Activated naive CD4-positive, alpha-beta T cell treated with anti-CD3 and anti-CD28 coated beads for 36 hours (primary cell): Measurements from ENCODE around the gene CACNG4. TPM values are rescaled to one million over a fixed set of nuclear protein-coding genes. Genes with fewer than 3 reads are reported as not detected.

Experiments
- CTCF ChIA-PET: fragments of 350-600 bp; sonication (Branson Sonifier 250); formaldehyde crosslinking; loops from one replicate; lab custom pipeline; 2021; ENCODE audit warnings: antibody characterized with exemption; lab: Charles Lee
- DNase-seq: peaks from one replicate; pipeline ENCODE4 v3.0.0-alpha.2; 2020
- H3K27ac Mint-ChIP-seq: one replicate; pipeline ENCODE4 v1.8.0; 2021; ENCODE audit warnings: mild to moderate bottlenecking, mixed read lengths
- H3K27me3 Mint-ChIP-seq: one replicate; pipeline ENCODE4 v1.8.0; 2021; ENCODE audit warnings: low read depth, mixed read lengths
- H3K36me3 Mint-ChIP-seq: one replicate; pipeline ENCODE4 v1.8.0; 2021; ENCODE audit warnings: low read depth, mixed read lengths
- H3K4me1 Mint-ChIP-seq: one replicate; pipeline ENCODE4 v1.8.0; 2021; ENCODE audit warnings: low read depth, mixed read lengths
- H3K4me3 Mint-ChIP-seq: one replicate; pipeline ENCODE4 v1.8.0; 2021; ENCODE audit warnings: mild to moderate bottlenecking, moderate library complexity, mixed read lengths
- H3K9me3 Mint-ChIP-seq: one replicate; pipeline ENCODE4 v1.8.0; 2021; ENCODE audit warnings: mixed read lengths
- intact Hi-C: fragments of 100-400 bp; cut with micrococcal nuclease; formaldehyde crosslinking; loops from one replicate; pipeline ENCODE4 v1.15.1; 2023
- total RNA-seq, 2 experiments: library from RNA; stranded (reverse); gene quantifications; one replicate each; pipeline ENCODE4 v1.2.3, GENCODE V29; 2021

The CACNG4 gene
- total RNA-seq, 2 experiments from 2014 or later, result not detected

DNA sequence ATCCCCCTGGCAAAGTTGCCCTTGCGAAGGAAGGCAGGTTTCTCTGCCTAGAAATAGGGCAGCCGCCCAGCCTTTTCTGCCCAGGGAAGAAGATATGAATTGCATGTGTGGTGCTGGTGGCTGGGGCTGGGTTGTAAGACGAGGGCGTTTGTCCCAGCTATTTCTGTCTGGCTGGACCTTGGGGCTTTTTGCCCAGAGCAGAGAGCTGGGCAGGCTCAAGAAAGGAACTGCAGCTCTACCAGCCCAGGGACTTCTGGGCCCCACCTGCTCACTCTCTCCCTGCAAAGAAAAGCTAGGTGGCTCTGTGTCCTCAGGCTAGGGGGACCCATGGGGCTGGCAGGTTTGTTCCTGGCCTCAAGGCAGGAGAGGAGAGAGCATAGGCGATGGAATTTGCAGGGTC lies 80.4 kb downstream of the CACNG4 start:
- peaks cover 23% of the 10 kb centered on the region for H3K9me3 Mint-ChIP-seq
- no peak overlapping the region for H3K27ac Mint-ChIP-seq
- DNase-seq, result no peak
- H3K4me3 Mint-ChIP-seq, result no peak overlapping the region
- H3K36me3 Mint-ChIP-seq, result peaks cover 3% of the 10 kb centered on the region
- H3K4me1 Mint-ChIP-seq, result no peaks in the 10 kb centered on the region
- intact Hi-C loops, result no loop called here
- CTCF ChIA-PET, result no interaction called here
- no peaks in the 10 kb centered on the region for H3K27me3 Mint-ChIP-seq

DNA sequence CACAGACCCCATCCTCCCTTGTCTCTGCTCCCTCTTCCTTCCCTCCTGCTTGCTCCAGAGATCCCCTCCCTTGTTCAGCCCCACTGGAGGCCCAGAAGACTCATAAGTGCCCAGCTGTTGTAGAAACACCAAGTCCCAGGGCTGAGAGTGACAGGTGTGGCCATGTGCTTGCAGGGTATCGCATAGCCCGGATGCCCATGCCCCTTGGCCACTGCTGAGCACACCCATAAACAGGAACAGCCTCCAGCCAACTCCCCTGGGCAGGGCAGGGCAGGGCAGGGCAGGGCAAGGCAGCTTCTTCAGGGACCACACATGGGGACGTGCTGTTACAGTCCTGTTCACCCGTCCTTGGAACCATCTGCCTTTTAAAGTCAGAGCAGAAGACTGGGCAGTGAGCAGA lies 81.9 kb downstream of the CACNG4 start:
- no peak overlapping the region for H3K4me3 Mint-ChIP-seq
- intact Hi-C loops, result no loop called here
- no peaks in the 10 kb centered on the region for H3K27me3 Mint-ChIP-seq
- CTCF ChIA-PET, result no interaction called here
- no peaks in the 10 kb centered on the region for H3K4me1 Mint-ChIP-seq
- peaks cover 23% of the 10 kb centered on the region for H3K9me3 Mint-ChIP-seq
- DNase-seq, result no peak
- H3K36me3 Mint-ChIP-seq, result peaks cover 3% of the 10 kb centered on the region
- no peak overlapping the region for H3K27ac Mint-ChIP-seq

DNA sequence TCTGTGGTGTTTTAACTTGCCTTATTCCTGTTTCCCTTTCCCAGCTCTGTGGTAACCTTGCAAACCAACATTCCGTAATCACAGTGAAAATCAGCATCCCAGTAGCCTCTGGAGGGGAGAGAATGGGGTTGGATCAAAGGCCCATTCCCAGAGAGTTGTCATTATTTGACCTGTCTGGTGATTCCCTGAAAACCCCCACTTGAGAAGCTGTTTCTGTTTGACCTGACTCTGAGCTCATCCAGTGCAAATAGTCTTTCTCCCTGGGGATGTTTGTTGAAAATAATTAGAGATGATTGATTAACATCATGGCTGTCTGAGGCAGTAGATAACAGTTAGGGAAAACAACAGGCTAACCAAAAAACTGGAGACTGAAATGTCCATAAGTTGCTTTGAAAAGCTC lies 82.9 kb downstream of the CACNG4 start:
- CTCF ChIA-PET, result no interaction called here
- H3K4me1 Mint-ChIP-seq, result no peaks in the 10 kb centered on the region
- H3K36me3 Mint-ChIP-seq, result peaks cover 3% of the 10 kb centered on the region
- no peak for DNase-seq
- peaks cover 23% of the 10 kb centered on the region for H3K9me3 Mint-ChIP-seq
- intact Hi-C loops, result no loop called here
- H3K4me3 Mint-ChIP-seq, result no peak overlapping the region
- no peaks in the 10 kb centered on the region for H3K27me3 Mint-ChIP-seq
- H3K27ac Mint-ChIP-seq, result no peak overlapping the region

DNA sequence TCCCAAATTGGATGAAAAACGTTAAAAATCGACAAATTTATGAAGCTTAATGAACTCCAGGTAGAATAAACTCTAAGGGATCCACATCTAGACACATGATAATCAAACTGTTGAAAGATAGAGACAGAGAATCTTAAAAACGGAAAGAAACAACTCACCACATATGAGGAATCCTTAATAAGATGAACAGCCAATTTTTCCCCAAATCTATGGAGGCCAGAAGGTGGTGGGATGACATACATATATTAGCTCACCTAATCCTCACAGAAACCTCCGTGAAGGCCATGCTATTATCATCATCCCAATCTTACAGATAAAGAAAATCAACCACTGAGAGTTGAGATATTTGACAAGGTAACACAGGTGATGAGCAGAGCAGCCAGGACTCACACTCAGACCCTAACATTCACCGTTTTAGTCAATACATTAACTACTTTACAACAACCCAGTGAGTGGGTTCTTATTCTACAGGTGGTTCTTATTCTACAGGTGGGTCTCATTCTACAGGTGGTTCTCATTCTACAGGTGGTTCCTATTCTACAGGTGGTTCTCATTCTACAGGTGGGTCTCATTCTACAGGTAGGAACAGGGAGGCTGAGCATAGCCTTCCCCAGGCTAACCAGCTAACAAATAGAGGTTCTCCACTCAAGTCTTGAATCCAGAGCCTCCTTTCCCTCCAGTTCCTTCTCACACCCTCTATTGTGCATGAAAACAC lies 84.7 kb downstream of the CACNG4 start:
- CTCF ChIA-PET, result no interaction called here
- Mint-ChIP-seq H3K4me3 (no peak overlapping the region), H3K27me3 (no peaks in the 10 kb centered on the region), H3K4me1 (no peaks in the 10 kb centered on the region), H3K27ac (no peak overlapping the region), H3K36me3 (peaks cover 3% of the 10 kb centered on the region), H3K9me3 (peaks cover 23% of the 10 kb centered on the region)
- intact Hi-C loops, result no loop called here
- no peak for DNase-seq

DNA sequence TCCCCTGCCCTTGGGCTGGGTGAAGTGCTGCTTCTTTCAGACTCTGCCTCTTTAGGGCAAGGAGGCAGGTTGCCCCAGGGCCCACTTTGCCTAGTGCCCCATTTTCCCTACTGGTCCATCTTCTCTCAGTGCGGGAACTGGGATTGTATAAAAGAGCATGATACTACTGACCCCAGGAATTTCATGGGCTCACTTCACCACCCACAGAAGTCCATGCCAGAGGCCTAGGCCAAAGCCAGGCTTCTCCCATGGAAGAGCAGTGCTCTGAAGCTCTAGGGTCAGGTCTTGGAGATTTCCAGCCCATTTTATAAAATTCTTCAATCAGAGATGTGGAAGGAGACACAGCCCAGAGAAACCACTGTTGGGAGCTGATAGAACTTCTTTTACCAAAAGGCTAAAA lies 85.6 kb downstream of the CACNG4 start:
- Mint-ChIP-seq H3K27me3 (no peaks in the 10 kb centered on the region), H3K9me3 (peaks cover 23% of the 10 kb centered on the region), H3K4me1 (no peaks in the 10 kb centered on the region), H3K4me3 (no peak overlapping the region), H3K36me3 (peaks cover 3% of the 10 kb centered on the region), H3K27ac (no peak overlapping the region)
- CTCF ChIA-PET, result no interaction called here
- intact Hi-C loops, result no loop called here
- no peak for DNase-seq

DNA sequence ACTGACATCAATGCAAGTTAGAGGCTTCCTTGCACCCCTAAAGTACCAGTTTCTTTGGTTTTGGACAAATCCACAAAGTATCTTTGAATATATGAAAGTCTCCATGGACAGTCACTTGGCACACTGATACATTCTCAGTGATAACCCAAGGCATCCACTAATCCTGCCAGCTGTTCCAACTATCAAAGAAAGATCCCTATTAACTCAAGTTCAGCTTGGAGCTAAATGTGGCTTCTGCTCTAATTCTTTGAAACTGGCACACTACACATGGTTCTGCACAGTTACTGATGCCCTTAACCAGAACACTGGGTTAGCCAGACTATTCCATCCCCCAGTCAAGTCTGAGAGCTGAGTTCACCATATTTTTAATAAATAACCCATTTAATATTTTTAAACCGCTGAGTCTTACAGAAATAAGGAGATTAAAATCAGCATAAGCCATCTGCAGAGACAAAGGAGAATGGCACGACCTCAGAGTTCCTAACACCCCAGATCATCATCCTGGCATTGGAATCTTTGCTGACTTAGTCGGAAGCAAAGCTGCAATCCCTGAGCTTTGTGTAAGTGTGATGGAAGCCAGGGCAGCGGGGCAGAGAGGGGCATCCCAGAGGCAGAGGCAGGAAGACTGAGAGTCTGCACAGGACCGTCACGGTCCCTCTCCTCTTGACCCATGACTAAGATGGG lies 86.1 kb downstream of the CACNG4 start:
- no peak for DNase-seq
- H3K27me3 Mint-ChIP-seq, result no peaks in the 10 kb centered on the region

DNA sequence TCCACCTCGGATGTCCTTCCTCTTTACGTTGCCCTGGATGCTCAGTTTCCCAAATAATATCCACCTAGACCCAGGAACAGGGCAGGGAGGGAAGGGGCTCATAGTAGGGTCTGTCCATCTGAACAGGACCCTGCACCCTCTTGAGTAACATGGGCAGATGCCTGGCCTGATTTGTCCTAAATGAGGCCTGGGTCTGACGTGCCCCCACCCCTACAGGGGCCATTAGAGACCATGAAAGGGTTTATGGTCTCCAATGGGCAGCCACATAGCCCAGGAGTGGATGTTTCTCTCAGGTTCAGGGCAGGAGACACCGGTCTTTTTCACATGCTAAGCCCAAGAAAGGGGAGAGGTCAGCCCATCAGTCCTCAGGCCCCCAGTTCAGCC lies 86.6 kb downstream of the CACNG4 start:
- CTCF ChIA-PET, result no interaction called here

More for the DNA sequence above, 86.1 kb downstream of the CACNG4 start:
- intact Hi-C loops, result no loop called here
- peaks cover 23% of the 10 kb centered on the region for H3K9me3 Mint-ChIP-seq
- CTCF ChIA-PET, result no interaction called here
- H3K27ac Mint-ChIP-seq, result no peak overlapping the region
- no peak overlapping the region for H3K4me3 Mint-ChIP-seq
- H3K4me1 Mint-ChIP-seq, result no peaks in the 10 kb centered on the region
- peaks cover 3% of the 10 kb centered on the region for H3K36me3 Mint-ChIP-seq

DNA sequence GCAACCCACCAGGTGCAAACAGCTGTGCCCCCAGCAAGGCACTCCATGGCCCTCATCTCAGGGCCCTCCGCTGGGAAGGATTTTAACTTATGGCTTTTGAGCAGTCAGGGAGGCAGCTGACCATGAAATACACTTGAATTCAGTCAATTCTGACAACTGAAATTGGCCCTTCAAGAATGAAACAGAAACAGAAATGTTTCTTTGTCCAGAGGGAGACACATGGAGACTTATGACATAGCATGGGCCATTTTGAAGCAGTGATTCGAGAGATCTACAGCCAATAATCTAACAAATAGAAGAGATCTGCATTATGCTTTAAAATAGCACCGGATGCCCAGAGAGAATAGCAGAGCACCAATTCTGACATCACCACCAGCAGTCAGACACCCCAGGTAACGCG lies 87.3 kb downstream of the CACNG4 start:
- no peaks in the 10 kb centered on the region for H3K27me3 Mint-ChIP-seq
- CTCF ChIA-PET, result no interaction called here
- no peak overlapping the region for H3K27ac Mint-ChIP-seq
- H3K4me1 Mint-ChIP-seq, result no peaks in the 10 kb centered on the region
- peaks cover 3% of the 10 kb centered on the region for H3K36me3 Mint-ChIP-seq
- H3K9me3 Mint-ChIP-seq, result peaks cover 23% of the 10 kb centered on the region
- no peak overlapping the region for H3K4me3 Mint-ChIP-seq
- no peak for DNase-seq
- intact Hi-C loops, result no loop called here

More for the DNA sequence above, 86.6 kb downstream of the CACNG4 start:
- Mint-ChIP-seq H3K36me3 (peaks cover 3% of the 10 kb centered on the region), H3K27ac (no peak overlapping the region), H3K4me3 (no peak overlapping the region), H3K4me1 (no peaks in the 10 kb centered on the region), H3K9me3 (peaks cover 23% of the 10 kb centered on the region), H3K27me3 (no peaks in the 10 kb centered on the region)
- intact Hi-C loops, result no loop called here
- no peak for DNase-seq

DNA sequence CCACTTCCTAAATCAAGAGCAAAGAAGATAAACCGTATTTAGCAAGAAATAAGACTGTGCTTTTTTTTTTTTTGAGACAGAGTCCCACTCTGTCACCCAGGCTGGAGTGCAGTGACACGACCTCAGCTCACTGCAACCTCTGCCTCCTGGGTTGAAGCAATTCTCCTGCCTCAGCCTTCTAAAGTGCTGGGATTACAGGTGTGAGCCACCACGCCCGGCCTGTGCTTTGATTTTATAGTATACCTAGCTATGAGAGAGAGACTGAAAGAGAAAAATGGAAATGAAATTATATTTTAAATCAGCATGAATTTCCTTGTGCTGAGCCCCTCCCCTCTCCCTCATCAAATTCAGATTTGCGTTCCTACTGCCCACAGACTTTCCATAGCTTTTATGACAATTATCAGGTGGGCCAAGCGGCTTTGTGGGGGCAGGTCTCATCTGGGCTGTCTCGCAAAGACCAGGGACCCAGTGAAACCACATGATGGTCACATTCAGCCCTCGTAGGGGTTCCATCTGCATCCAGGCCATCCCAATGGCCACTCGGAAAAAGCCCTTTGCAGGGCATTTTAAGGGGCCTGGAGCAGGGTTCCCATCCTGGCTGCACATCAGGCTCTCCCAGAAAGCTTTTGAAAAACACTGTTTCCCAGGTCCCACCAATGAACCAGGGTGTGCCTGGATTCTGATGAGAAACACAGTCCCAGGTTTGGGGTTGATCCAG lies 88.4 kb downstream of the CACNG4 start:
- no peak for DNase-seq
- Mint-ChIP-seq H3K27ac (no peak overlapping the region), H3K4me1 (no peaks in the 10 kb centered on the region), H3K4me3 (no peak overlapping the region), H3K36me3 (peaks cover 3% of the 10 kb centered on the region), H3K9me3 (peaks cover 14% of the 10 kb centered on the region), H3K27me3 (no peaks in the 10 kb centered on the region)
- CTCF ChIA-PET, result no interaction called here
- intact Hi-C loops, result no loop called here

DNA sequence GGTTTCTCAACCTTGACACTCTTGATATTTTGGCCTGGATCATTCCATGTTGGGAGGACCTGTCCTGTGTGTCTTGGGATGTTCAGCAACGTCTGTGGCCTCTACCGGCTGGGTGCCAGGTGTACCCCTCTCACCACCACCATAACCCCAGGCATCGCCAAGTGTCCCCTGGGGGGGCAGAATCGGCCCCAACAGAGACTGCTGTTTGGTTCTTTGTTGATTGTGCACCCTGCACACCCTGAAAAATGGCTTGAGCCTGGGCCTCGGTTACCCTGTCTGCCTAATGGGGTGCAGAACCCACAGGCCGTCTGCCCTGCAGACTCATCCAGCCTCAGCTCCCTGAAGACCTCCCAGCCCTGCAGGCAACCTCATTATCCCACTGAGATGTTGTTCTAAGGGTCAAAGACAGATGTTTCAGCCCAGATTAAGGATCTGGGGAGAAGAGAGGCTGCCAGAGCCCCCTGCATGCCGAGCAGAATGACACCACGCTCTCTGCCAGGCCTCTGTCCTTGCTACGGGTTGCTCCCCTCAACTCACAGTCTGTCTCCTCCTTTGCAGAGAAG lies 89.0 kb downstream of the CACNG4 start:
- Mint-ChIP-seq H3K4me3 (no peak overlapping the region), H3K27ac (no peak overlapping the region), H3K36me3 (peaks cover 3% of the 10 kb centered on the region), H3K4me1 (no peaks in the 10 kb centered on the region), H3K9me3 (peaks cover 10% of the 10 kb centered on the region), H3K27me3 (no peaks in the 10 kb centered on the region)
- CTCF ChIA-PET, result interaction anchor here (0.6 kb wide), 1 partner anchor 91 kb away, joined by 3 read pairs; no protein-coding TSS in a partner anchor
- DNase-seq, result no peak
- intact Hi-C loops, result no loop called here

DNA sequence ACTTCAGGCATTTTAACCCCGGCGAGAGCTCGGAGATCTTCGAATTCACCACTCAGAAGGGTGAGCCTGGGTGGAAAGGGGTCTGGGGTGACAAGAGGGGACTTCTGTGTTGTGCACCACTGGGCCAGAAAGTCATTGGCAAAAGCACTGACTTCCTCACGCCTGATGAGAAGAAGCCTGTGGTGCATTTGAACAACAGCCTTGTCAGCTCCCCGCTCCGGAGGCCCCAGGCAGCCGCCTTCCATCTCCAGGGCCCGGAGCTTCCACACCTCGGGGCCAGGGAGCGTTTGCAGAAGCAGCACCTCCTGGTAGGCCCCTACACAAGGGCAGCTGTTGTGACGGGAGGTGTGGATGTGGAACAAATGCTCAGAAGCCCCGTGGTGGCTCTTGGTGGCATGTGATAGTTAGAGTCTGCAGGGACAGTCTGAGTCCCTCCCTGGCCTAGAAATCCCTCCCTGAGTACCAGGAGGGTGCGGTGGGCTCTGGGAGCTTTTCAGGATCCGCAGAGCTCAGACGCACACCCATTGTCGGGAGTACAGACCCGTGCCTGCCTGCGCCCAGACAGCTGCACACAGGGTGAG lies 89.6 kb downstream of the CACNG4 start:
- CTCF ChIA-PET, result interaction anchor here (0.6 kb wide), 1 partner anchor 90 kb away, joined by 3 read pairs; no protein-coding TSS in a partner anchor
- H3K27ac Mint-ChIP-seq, result no peak overlapping the region

DNA sequence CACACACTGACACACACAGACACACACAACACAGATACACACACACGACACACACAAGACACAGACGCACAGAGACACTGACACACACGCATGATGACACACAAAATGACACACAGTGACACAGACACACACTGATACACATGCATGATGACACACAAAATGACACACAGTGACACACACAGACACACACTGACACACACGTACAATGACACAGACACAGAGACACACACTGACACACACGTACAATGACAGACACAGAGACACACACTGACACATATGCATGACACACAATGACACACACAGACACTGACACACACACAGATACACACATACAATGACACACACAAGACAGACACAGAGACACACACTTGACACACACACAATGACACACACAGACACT lies 90.1 kb downstream of the CACNG4 start:
- intact Hi-C loops, result no loop called here

More for the DNA sequence above, 89.6 kb downstream of the CACNG4 start:
- Mint-ChIP-seq H3K4me3 (no peak overlapping the region), H3K9me3 (peaks cover 5% of the 10 kb centered on the region), H3K36me3 (no peaks in the 10 kb centered on the region), H3K4me1 (no peaks in the 10 kb centered on the region), H3K27me3 (no peaks in the 10 kb centered on the region)
- intact Hi-C loops, result no loop called here
- DNase-seq, result no peak

More for the DNA sequence above, 90.1 kb downstream of the CACNG4 start:
- no peaks in the 10 kb centered on the region for H3K27me3 Mint-ChIP-seq
- DNase-seq, result no peak
- no peak overlapping the region for H3K4me3 Mint-ChIP-seq
- H3K36me3 Mint-ChIP-seq, result no peaks in the 10 kb centered on the region
- H3K27ac Mint-ChIP-seq, result no peak overlapping the region
- CTCF ChIA-PET, result no interaction called here
- no peaks in the 10 kb centered on the region for H3K4me1 Mint-ChIP-seq
- peaks cover under 1% of the 10 kb centered on the region for H3K9me3 Mint-ChIP-seq
